Brain microvascular endothelial cell (primary cell): ENCODE measurements around the gene USP2.

Source experiments
- DNase-seq: peaks from one replicate; pipeline ENCODE4 v3.0.0-alpha.2; 2020
- H3K27ac ChIP-seq: fragments of 250-450 bp; sonication (Bioruptor Pico); 2 replicates; pipeline ENCODE4 v1.5.1; 2020; ENCODE audit warnings: mild to moderate bottlenecking, moderate library complexity
- H3K27me3 ChIP-seq: fragments of 250-450 bp; sonication (Bioruptor Pico); replicated peaks from 2 replicates; pipeline ENCODE4 v1.5.1; 2020; ENCODE audit warnings: mild to moderate bottlenecking
- H3K36me3 ChIP-seq: fragments of 250-450 bp; sonication (Bioruptor Pico); replicated peaks from 2 replicates; pipeline ENCODE4 v1.5.1; 2020; ENCODE audit warnings: mild to moderate bottlenecking
- H3K4me3 ChIP-seq: 2 replicates; pipeline ENCODE4 v1.5.1; 2011; ENCODE audit warnings: low read depth, mild to moderate bottlenecking, control low read depth, low read length, moderate library complexity
- CTCF ChIP-seq: IDR thresholded peaks from 2 replicates; pipeline ENCODE4 v1.5.1; 2011; ENCODE audit warnings: low read depth, mild to moderate bottlenecking, moderate library complexity, low read length, control low read depth, inconsistent platforms; ENCODE audit errors: missing control alignments
- in situ Hi-C: cut with HindIII; loops from 2 replicates; pipeline ENCODE4 v1.10.0; 2017; ENCODE audit warnings: low sequenced_read_pairs, low pct_ligation_motif_present

USP2 gene

GRCh38 chr11:119361056-119361787, 20.3 kb downstream of the USP2 start:
- in situ Hi-C loops, result no loop called here

DNA sequence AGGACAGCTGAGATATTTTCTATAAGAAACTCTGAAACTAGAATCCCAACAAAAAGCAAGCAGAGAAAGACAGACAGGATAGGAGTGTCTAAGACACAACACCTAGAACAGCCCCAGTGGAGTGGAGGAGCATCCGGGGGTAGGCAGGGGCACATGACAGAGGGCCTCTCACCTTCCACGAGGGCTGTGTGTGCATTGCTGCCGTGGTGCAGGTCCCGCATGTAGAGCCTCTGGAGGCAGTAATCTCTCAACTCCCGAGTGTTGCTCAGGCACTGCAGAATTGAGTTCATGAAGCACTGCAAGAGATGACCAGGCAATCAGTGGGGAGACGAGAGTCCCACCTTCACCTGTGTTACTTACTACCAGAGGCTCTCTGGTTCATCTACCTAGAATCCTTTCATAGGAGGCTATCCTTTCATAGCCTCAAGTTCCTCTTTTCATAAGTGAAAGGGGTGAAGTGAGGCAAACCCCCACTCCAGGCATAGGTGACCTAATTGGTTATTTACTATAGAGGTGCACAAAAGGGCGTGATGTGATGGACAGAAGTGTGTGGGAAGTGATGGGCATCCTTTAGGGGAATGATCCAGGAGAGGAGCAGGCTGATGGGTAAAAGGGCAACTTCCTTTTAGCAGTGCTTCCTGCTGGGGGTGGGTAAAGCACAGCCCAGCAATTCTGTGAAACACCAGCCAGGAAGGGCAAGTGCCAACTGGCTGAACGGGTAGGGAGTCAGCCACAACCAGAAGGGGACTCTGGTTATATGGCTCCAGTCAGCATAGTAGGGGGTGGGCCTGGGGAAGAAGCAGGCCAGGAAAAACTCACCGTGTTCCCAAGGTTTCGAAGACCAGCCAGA, 21.9 kb downstream of the USP2 start:
- Histone ChIP-seq H3K27ac (no peak overlapping the region), H3K27me3 (peaks cover 11% of the 10 kb centered on the region), H3K36me3 (no peaks in the 10 kb centered on the region), H3K4me3 (no peak overlapping the region)
- in situ Hi-C loops, result no loop called here
- DNase-seq, result no peak
- TF ChIP-seq CTCF, result no peak

More at GRCh38 chr11:119361056-119361787, 20.3 kb downstream of the USP2 start:
- no peak overlapping the region for H3K27ac ChIP-seq
- H3K4me3 ChIP-seq, result no peak overlapping the region
- peak; percentile 70 for DNase-seq
- no peaks in the 10 kb centered on the region for H3K36me3 ChIP-seq
- no peak for TF ChIP-seq CTCF
- peaks cover 20% of the 10 kb centered on the region for H3K27me3 ChIP-seq

GRCh38 chr11:119357074-119357473, 24.4 kb downstream of the USP2 start:
- H3K36me3 ChIP-seq, result no peaks in the 10 kb centered on the region
- H3K27me3 ChIP-seq, result no peaks in the 10 kb centered on the region
- no peak for TF ChIP-seq CTCF
- H3K4me3 ChIP-seq, result peak overlapping the region; percentile 63
- in situ Hi-C loops, result no loop called here
- H3K27ac ChIP-seq, result no peak overlapping the region
- DNase-seq, result no peak

GRCh38 chr11:119356349-119357031, 25.0 kb downstream of the USP2 start:
- in situ Hi-C loops, result no loop called here
- no peaks in the 10 kb centered on the region for H3K36me3 ChIP-seq
- H3K27me3 ChIP-seq, result no peaks in the 10 kb centered on the region

More at GRCh38 chr11:119356349-119357031, 25.0 kb downstream of the USP2 start:
- Histone ChIP-seq H3K27ac (no peak overlapping the region), H3K4me3 (peak overlapping the region; percentile 63)
- peak; percentile 83 for TF ChIP-seq CTCF
- DNase-seq, result peak; percentile 66
